ENCODE results near the gene ACTMAP.
A peak's percentile ranks its signal among the peaks of the same experiment; 100 is the strongest.
"Not testable (repeated sequence)": the region's sequence is repeated elsewhere in the genome, so short reads cannot be mapped to it uniquely, and the experiment has no call there.

ACTMAP gene

DNA sequence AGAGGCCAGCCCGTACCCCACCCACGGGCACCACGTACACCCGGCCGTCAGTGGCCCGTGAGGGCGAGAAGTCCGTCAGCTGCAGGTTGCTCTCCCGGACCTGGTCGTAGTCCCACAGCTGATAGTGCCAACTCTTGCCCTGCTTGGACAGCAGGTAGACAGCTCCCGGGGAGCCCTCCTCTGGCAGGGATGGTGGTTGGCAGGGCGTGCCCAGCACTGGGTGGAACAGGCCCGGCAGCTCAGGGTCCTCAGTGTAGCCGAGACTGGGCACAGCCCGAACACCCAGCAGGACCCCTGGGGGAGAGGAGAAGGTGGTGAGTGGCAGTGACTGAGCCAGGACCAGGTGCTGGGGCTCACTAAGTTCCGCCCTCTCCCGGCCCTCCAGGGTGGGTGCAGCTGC is 7.8 kb downstream of the ACTMAP start:
- no peak for DNase-seq

DNA sequence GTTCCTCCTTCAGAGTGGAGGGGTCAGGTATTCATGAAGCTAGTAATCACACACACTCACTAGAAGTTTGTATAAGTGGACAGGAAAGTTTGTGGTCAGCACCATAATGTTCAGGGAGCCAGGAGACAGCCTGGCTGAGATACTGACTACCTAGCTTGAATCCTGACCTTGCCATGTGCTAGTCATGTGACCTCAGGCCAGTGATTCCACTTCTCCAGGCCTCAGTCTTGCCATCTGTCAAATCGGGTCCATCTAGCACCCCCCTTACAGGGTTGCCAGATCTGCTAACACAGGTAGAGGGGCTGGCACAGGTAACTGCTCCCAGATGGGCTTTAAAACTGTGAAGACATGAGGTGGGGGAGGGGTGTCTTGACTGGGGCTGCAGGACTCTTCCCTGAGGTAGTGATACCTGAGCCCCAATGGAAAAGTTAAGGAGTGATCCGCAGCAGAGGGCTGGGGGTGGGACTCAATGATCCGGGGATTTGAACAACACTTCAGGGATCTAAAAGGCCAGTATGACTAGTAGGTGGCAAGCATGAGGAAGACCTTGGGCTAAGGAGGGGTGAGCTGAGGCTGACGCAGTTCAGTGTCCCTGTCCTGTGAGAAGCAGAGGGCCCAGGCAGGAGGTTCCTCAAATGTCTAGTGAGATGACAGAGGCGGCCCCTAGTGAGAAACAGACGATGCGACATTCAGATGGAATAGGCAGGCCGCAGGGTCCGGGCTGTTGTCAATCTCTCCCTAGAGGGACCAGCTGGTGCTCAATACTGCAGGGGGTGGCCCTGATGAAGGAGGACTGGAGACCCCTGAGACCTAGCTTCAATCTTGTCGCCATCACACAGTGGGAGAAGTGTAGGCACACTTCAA is 8.5 kb downstream of the ACTMAP start:
- DNase-seq: no peak

DNA sequence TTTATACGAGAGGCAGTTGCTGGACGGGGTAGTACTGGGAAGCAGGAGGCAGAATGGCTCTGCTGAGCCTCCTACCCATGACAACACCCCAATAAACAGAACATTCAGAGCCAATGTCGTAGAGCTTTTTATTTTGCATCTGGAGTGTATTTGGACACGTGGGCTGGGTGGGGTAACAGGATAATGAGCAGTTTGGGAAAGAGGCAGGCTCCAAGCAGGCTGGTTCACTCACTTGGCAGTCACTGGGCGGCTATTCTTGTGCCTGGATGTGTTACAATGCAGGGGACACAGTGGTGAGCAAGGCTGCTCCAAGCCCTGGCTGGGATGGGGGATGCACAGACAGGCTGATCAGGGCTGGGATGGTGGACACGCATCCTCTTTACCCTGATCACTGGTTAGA is 9.5 kb downstream of the ACTMAP start:
- DNase-seq: no peak

DNA sequence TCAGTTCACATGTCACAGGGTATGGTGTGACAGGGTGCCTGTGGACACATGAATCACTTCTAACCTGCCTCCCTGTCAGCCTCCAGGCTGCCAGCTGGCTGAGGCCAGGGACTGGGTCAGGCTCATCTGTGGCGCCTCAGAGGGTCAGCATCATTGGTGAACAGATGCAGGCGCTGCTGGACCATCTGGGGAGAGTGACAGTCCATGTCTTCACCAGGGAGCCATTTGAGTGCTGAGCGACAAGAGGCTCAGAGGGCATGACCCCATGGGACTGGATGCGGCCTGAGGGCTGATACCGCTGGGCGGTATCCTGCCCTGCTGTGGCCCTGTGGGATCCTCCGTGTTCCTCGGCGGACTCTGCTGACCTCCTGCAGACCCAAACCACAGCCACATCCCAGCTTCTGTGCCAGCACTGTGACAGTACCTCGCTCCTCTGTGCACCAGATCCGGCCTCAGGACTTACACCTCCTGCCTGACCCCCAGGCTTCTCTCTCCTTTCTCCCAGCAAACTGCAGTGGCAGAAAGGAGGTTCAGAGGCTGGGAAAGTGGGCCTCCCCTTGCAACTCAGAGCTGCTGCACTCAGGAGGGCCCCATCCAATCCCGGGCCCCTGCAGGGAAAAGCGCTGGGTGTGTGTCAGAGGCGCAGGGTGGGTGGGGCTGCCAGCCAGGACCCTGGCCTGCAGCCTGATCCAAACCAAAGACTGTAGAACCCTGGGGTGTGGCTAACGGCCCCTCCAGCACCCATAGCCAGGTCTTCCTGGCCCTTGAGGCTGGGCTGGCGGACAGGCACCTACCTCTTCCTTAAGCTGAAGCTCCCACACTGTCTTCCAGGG is 10.2 kb downstream of the ACTMAP start:
- no peak for DNase-seq

DNA sequence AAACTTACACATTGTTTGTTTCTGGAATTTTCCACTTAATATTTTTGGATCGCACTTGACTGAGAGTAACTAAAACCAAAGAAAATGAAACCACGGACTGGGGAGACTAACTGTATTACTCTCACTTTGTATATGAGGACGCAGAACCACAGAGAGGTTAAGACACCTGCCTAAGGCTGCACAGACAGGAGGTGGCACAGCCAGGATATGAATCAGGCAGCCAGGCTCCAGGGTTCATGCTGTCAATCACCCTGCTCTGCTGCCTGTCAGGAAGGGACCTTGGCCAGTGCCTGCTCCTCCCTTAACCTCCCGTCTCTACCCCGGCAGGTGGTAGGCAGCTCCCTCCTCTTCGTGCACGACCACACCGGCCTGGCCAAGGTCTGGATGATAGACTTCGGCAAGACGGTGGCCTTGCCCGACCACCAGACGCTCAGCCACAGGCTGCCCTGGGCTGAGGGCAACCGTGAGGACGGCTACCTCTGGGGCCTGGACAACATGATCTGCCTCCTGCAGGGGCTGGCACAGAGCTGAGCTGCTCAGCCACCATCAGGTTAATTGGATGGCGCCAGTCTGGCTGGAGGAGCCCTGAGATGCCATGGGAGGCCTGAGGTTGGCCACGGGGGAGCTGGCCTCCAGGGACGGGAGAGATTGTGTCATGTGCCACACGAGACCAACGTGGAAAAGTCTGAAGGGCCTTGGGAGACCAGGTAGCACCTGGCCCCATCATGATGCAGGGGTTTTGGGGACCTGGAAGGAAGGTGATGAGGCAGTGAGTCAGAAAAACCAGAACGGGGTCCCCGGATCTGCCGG is 11.0 kb downstream of the ACTMAP start:
- DNase-seq: no peak

DNA sequence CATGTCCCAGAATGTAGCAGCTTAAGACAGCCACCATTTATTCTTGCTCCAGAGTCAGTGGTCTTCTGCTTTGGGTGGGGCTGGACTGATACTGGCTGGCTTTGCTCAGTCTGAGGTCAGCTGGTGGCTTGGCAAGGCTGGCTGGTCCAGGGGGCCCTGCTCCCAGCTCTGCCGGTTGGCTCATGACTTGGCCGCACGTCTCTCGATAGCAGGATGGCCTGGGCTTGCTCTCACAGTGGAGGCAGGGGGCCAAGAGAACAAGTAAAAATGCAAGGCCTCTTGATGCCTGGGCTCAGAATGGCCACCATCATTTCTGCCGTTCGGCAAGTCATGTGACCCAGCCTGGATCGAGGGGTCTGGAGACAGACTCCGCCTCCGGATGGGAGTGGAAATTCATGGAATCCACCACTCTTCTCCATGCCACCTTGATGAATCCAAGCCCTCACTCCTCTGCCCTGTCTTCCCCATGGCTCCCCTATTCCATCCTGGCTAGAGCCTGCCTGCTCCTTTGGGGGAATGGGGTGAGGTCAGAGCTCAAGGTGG is 13.1 kb downstream of the ACTMAP start:
- no peak for DNase-seq

DNA sequence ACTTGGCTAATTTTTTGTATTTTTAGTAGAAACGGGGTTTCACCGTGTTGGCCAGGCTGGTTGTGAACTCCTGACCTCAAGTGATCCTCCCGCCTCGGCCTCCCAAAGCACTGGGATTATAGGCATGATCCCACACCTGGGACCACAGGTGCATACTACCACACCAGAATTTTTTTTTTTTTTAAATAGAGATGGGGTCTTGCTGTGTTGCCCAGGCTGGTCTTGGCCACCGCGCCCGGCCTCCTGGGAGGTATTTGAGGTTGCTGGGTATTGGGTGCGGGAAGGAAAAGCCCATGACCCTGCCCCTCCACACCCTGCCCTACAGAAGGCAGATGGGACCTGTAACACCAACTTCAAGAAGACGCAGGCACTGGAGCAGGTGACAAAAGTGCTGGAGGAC is 13.6 kb downstream of the ACTMAP start:
- no peak for DNase-seq

DNA sequence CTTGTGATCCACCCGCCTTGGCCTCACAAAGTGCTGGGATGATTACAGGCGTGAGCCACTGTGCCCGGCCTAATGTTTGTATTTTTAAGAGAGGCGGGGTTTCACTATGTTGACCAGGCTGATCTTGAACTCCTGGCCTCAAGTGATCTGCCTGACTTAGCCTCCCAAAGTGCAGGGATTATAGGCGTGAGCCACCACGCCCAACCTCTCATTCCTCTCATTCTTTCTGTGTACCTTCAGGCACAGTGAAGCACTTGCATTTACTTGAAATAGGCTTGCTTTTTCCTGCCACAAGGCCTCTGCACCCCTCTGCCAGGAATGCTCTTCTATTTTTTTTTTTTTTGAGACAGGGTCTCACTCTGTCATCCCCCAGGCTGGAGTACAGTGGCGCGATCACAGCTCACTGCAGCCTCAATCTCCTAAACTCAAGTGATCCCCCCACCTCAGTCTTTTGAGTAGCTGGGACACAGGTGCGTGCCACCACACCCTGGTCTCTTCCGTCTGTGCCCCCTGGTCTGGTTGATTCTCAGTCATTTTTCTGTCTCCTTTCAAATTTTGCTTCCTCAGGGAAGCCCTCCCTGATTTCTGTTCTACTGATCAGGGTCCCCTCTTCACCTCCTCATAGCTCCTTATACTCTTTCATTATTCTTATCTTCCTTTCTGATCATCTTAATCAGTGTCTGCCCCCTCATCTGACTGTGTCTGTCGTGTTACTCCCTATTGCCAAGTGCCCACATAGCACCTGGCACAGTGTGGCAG is 15.1 kb downstream of the ACTMAP start:
- no peak for DNase-seq

DNA sequence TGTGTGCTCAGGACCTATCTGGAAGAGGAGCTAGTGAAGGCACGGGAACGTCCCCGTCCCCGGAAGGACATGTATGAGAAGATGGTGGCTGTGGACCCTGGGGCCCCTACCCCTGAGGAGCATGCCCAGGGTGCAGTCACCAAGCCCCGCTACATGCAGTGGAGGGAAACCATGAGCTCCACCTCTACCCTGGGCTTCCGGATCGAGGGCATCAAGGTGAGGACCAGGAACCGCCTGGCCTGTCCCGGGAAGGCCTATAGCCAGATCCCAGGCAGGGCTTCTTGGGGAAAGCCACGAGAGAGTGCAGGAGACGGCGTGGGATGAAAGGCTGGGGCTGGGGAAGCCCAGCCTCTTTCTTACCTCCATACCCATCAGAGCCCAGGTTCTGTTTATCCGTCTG is 17.1 kb downstream of the ACTMAP start:
- no peak for DNase-seq

DNA sequence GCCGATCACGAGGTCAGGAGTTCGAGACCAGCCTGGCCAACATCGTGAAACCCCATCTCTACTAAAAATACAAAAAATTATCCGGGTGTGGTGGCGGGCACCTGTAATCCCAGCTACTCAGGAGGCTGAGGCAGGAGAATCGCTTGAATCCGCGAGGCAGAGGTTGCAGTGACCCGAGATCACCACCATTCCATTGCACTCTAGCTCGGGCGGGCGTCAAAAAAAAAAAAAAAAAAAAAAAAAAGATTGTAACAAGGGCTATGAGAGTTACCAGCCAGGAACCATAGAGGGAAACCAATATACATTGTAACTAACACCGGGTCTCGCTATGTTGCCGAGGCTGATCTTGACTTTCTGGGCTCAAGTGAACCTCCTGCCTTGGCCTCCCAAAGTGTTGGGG is 18.0 kb downstream of the ACTMAP start:
- DNase-seq: not testable (repeated sequence)

DNA sequence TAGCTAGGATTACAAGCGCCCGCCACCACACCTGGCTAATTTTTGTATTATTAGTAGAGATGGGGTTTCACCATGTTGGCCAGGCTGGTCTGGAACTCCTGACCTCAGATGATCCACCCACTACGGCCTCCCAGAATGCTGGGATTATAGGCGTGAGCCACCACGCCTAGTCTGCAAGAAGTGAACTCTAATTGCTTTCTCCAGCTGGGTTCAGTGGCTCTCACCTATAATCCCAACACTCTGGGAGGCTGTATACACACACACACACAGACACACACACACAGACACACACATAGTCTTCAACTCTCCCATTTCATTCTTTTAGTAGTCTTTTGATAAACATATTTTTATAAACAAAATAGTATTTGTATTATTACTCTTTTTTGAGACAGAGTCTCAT is 20.2 kb downstream of the ACTMAP start:
- not testable (repeated sequence) for DNase-seq

DNA sequence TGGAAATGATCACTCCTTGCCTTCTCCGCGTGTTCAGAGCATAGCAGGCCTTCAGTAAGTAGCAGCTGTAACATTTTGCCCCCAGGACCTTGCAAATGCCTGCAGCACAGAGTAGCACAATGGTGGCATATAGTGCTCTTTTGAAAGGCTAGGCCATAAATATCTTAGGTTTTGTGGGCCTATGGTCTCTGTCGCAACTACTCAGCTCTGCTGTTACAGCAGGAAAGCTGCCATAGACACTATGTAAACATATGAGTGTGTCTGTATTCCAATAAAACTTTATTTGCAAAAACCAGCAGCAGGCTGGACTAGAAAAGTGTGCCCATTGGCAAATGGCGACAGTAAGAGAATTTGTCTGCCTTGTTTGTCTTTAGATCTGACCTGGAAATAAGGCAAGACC is 24.0 kb downstream of the ACTMAP start:
- no peak for DNase-seq

DNA sequence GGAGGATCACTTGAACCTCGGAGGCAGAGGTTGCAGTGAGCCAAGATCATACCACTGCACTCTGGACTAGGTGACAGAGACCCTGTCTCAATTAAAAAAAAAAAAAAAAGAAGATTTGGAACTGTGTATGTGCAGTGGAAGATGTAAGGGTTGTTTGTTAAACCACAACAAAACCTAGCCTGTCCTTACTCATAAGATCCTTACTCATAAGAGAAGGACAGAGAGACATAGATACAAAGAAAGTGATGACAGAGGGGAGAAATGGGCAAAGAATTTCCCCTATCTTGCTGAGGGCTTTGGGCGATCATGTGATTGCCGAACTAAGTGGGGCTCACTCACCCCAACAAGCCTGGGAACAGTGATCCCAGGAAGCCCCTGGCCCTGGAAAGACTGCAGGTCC is 25.4 kb downstream of the ACTMAP start:
- no peak for DNase-seq

DNA sequence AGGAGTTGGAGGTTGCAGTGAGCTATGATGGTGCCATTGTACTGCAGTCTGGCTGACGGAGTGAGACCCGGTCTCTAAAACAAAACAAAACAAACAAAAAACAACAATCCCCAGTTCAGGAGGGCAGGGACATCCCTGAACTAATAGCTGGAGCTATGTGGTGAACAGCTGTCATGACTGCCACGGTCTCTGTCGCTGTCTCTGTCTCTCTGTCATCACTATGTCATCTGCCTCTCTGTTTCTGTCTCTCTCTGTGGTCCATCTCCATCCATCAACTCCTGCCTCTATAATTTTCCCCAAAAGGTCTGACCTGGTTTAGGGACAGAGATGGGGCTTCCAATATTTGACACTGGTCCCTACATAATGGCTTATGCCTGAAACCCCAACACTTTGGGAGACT is 26.0 kb downstream of the ACTMAP start:
- no peak for DNase-seq

DNA sequence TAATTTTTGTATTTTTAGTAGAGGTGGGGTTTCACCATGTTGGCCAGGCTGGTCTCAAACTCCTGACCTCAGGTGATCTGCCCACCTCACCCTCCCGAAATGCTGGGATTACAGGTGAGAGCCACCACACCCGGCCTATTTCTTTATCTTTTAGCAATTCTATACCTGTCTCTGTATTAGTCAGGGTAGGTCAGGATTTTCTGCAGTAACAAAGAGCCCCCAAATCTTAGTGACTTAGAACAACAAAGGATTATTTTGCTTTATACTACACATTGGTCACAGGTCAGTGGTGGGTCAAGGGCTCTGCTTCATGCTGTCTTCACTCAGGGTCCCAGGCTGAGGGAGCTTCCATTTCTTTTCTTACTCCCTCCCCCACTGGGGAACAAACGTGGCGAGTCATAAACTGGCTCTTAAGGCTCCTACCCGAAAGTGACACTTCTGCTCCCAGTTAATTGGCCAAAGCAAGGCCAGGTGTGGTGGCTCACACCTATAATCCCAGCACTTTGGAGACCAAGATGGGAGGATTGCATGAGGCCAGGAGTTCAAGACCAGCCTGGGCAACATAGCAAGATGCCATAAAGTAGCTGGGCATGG is 26.5 kb downstream of the ACTMAP start:
- no peak for DNase-seq

DNA sequence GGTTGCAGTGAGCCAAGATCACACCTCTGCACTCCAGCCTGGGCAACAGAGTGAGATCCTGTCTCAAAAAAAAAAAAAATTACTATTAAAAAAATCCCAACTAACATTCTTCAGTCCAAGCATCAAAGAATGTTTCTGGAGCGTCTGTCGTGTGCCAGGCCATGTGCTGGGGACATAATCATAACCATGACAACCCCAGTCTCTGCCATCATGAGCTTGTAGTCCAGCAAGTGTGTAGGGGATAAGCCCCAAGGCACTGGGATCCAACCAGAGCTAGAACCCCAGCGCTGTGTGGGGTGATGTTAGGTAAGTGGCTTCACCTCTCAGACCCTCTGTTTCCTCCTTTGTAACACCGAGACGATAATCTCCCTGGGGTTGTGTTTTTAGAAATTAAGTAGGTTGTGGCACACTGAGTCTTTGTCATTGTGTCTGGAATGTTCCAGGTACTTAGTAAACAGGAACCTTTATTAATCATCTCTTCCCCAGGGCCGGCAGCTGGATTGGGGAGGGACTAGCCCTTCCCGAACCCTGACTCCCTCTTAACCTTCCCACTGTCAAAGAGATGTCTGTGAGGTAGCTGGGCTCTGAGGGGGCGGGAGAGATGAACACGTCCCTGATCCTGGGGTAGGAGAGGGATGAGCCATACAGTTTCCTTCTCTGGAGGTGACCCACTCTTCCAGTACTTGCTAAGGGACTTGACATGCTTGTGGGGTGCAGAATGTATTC is 28.2 kb downstream of the ACTMAP start:
- no peak for DNase-seq

DNA sequence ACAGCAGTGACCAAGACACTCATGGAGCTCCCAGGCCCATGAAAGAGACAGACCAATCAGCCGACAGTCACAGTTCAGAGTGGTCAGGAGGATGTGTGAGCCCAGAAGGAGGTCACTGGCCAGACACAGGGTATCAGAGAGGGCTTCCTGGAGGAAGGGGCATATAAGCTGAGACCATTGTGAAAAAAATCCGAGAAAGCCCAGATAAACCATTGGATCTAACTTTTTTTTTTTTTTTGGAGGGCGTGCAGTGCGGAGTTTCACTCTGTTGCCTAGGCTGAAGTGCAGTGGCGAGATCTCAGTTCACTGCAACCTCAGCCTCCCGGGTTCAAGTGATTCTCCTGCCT is 29.2 kb downstream of the ACTMAP start:
- no peak for DNase-seq

DNA sequence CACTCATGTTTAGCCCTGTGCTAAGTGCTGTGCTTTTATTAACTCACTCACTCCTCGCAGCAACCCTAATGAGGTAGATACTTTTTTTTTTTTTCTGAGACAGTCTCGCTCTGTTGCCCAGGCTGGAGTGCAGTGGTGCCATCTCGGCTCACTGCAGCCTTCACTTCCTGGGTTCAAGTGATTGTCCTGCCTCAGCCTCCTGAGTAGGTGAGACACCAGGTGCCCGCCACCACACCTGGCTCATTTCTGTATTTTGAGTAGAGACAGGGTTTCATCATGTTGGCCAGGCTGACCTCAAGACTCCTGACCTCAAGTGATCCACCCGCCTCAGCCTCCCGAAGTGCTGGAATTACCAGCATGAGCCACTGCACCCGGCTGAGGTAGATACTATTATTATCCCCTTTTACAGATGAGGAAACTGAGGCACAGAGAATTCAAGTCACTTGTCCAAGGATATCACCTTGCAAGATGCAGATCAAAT is 30.8 kb downstream of the ACTMAP start:
- no peak for DNase-seq

DNA sequence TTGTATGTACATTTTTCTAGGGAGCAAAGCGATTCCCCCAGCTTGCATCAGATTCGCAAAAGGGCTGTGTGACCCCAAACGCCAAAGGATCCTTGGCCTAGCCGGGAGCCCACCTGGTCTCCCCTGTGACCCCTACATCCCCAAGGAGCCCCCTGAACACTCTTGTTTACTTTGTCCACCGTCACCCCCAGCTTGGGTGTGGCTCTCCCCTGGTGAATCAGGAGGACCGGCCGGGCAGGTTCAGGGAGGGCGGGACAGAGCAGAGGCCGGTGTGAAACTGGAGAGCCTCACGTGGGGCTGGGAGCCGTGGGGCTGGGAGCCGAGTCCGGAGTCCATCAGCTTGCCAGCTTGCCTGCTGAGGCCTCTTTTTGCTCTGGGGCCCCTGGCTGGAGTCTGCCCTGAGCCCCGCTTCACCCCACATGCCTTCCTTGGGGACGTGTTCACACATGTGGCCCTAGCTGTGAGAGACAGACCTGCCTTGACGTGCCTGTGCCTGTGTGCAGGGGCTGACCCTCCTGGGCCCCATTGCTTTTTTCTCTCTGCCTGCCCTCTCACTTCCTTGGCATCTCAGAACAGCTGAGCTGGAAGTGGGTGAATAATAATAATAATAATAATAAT is 31.4 kb downstream of the ACTMAP start:
- peak; percentile 23 for DNase-seq
